Measurements from ENCODE around the gene SDSL. TPM values are rescaled to one million over a fixed set of nuclear protein-coding genes. Genes with fewer than 3 reads are reported as not detected.

The SDSL gene
- total RNA-seq, 2 donors from 2014 or later, result 14.2 to 35.2 TPM

- H3K4me1 ChIP-seq, result no peaks in the 10 kb centered on the region
- TF ChIP-seq CTCF (IDR thresholded peaks at IDR 0.05), result no peak
- no peak for DNase-seq
- H3K27me3 ChIP-seq, result peaks cover 59% of the 10 kb centered on the region
- intact Hi-C loops (cut with DNase I), result no loop called here
- H3K9me3 ChIP-seq, result no peaks in the 10 kb centered on the region
- no peak overlapping the region for H3K9ac ChIP-seq (ENCODE audit: low read depth in 2 of 2, low read length in 2 of 2)
- H3K4me3 ChIP-seq, result no peak overlapping the region
- H3K36me3 ChIP-seq, result no peaks in the 10 kb centered on the region
- no peak overlapping the region for H3K27ac ChIP-seq
These were observed 56.3 kb downstream of the SDSL start for GRCh38 chr12:113478351-113479011.

DNA sequence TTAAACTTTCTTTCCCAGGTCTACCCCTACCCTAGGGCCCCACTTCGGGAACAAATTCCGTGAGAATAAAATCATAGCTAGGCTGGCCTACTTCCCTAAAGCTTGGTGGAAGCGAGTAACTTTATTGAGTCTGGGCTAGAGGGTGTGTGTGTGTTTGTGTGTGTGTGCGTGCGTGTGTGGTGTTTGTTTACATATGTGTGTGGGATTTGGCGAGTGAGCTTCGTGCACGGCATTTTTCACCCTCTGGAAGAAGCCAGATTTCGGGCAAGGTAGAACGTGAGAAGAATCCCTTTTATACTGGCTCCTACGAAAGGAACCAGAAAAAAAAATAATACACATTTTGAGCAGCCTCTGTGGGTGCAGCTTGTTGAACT, 57.0 kb downstream of the SDSL start:
- Histone ChIP-seq H3K4me3 (no peak overlapping the region), H3K36me3 (no peaks in the 10 kb centered on the region), H3K9me3 (no peaks in the 10 kb centered on the region), H3K4me1 (no peaks in the 10 kb centered on the region), H3K27me3 (peaks cover 58% of the 10 kb centered on the region), H3K27ac (no peak overlapping the region), H3K9ac (ENCODE audit: low read depth in 2 of 2, low read length in 2 of 2) (no peak overlapping the region)
- intact Hi-C loops (cut with DNase I), result no loop called here
- DNase-seq, result no peak
- TF ChIP-seq CTCF (IDR thresholded peaks at IDR 0.05), result no peak

DNA sequence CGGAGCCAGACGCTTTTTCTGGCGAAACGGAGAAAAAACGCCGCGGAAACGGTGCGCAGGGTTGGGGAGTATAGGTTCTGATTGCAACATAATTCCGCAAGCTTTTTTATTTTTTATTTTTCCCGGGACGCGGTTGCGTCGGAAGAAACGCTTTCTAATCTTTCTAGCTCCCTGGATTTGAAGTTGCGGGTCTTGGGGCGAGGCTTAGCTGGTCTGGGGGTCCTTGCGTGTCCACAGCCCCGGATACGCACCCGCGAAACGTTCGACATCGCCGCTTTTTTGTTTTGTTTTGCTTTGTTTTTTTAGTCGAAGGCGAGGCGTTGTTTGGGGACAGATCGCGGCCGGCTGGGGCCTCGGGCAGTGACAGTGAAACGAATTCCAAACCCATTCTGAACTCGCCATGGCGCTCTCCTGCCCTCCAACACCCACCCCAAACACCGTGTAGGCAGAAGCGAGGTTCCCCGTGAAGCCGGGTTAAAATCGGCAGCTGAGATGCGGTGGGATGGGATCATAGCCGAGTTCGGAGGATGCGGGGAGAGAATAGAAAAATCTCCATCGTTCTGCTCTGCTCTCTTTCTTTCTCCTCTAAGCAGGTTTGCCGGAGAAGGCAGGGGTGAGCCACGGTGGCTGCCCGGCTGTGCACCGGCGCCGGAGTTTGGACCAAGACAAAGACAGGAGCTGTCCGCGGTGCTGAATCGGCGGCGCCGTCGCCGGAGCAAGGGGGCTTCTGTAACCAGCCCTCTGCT, 57.6 kb downstream of the SDSL start:
- H3K9me3 ChIP-seq, result no peaks in the 10 kb centered on the region
- H3K9ac ChIP-seq (ENCODE audit: low read depth in 2 of 2, low read length in 2 of 2), result no peak overlapping the region
- no peak overlapping the region for H3K27ac ChIP-seq
- peak; percentile 21 for DNase-seq
- no peak overlapping the region for H3K4me3 ChIP-seq
- TF ChIP-seq CTCF (IDR thresholded peaks at IDR 0.05), result no peak
- intact Hi-C loops (cut with DNase I), result no loop called here
- H3K4me1 ChIP-seq, result no peaks in the 10 kb centered on the region
- peaks cover 53% of the 10 kb centered on the region for H3K27me3 ChIP-seq
- H3K36me3 ChIP-seq, result no peaks in the 10 kb centered on the region

GRCh38 chr12:113480336-113480971, 58.3 kb downstream of the SDSL start:
- H3K27me3 ChIP-seq, result peaks cover 48% of the 10 kb centered on the region
- no peak for DNase-seq
- H3K36me3 ChIP-seq, result no peaks in the 10 kb centered on the region
- intact Hi-C loops (cut with DNase I), result no loop called here
- H3K9me3 ChIP-seq, result no peaks in the 10 kb centered on the region
- H3K4me3 ChIP-seq, result no peak overlapping the region
- TF ChIP-seq CTCF (IDR thresholded peaks at IDR 0.05), result no peak
- no peak overlapping the region for H3K9ac ChIP-seq (ENCODE audit: low read depth in 2 of 2, low read length in 2 of 2)
- H3K4me1 ChIP-seq, result no peaks in the 10 kb centered on the region
- no peak overlapping the region for H3K27ac ChIP-seq

GRCh38 chr12:113482334-113482733, 60.2 kb downstream of the SDSL start:
- no peak for TF ChIP-seq CTCF (IDR thresholded peaks at IDR 0.05)
- Histone ChIP-seq H3K9ac (ENCODE audit: low read depth in 2 of 2, low read length in 2 of 2) (no peak overlapping the region), H3K27me3 (peaks cover 33% of the 10 kb centered on the region), H3K27ac (no peak overlapping the region), H3K4me3 (no peak overlapping the region), H3K9me3 (no peaks in the 10 kb centered on the region), H3K36me3 (no peaks in the 10 kb centered on the region), H3K4me1 (no peaks in the 10 kb centered on the region)
- intact Hi-C loops (cut with DNase I), result no loop called here
- DNase-seq, result no peak

Measured in colonic mucosa (tissue), 4 donors.